Glutamatergic neuron (in vitro differentiated cells): ENCODE measurements around the gene CRYZ. TPM values are rescaled to one million over a fixed set of nuclear protein-coding genes. Genes with fewer than 3 reads are reported as not detected.
A peak's percentile ranks its signal among the peaks of the same experiment; 100 is the strongest.

ENCODE experiments used
- DNase-seq: peaks from one replicate; pipeline ENCODE4 v3.0.0; 2022
- H3K27ac Mint-ChIP-seq: one replicate; pipeline ENCODE4 v1.8.0; 2020; ENCODE audit warnings: mild to moderate bottlenecking, mixed read lengths, inconsistent platforms; ENCODE audit not compliant: unreplicated experiment
- H3K27me3 Mint-ChIP-seq: one replicate; pipeline ENCODE4 v1.8.0; 2020; ENCODE audit warnings: mild to moderate bottlenecking, moderate library complexity, mixed read lengths, inconsistent platforms; ENCODE audit not compliant: unreplicated experiment
- H3K36me3 Mint-ChIP-seq: one replicate; pipeline ENCODE4 v1.8.0; 2020; ENCODE audit warnings: mild to moderate bottlenecking, mixed read lengths, inconsistent platforms; ENCODE audit not compliant: unreplicated experiment
- H3K4me1 Mint-ChIP-seq: one replicate; pipeline ENCODE4 v1.8.0; 2020; ENCODE audit warnings: mild to moderate bottlenecking, low read depth, mixed read lengths, inconsistent platforms; ENCODE audit not compliant: unreplicated experiment
- H3K4me3 Mint-ChIP-seq: one replicate; pipeline ENCODE4 v1.8.0; 2020; ENCODE audit warnings: mild to moderate bottlenecking, mixed read lengths, inconsistent platforms; ENCODE audit not compliant: unreplicated experiment
- H3K9me3 Mint-ChIP-seq: one replicate; pipeline ENCODE4 v1.8.0; 2020; ENCODE audit warnings: mild to moderate bottlenecking, moderate library complexity, mixed read lengths, inconsistent platforms; ENCODE audit not compliant: unreplicated experiment
- CTCF ChIP-seq: fragments of 200-600 bp; sonication (generic); IDR thresholded peaks from one replicate; pipeline ENCODE4 v1.5.0; 2021; ENCODE audit not compliant: partially characterized antibody, unreplicated experiment
- total RNA-seq: library from RNA; stranded (reverse); fragmentation: NEBNext Ultra II Directional; extraction: Animal tissue kit (Norgen Biotek cat#: 25700); gene quantifications from one replicate; pipeline ENCODE4 v1.2.1, GENCODE V29; 2021; ENCODE audit not compliant: unreplicated experiment

CRYZ gene
- total RNA-seq, 1 donor from 2014 or later, result 16.2 TPM

GRCh38 chr1:74773582-74773981 is 40.7 kb upstream of the CRYZ start:
- no peaks in the 10 kb centered on the region for H3K4me1 Mint-ChIP-seq
- no peaks in the 10 kb centered on the region for H3K27me3 Mint-ChIP-seq
- H3K36me3 Mint-ChIP-seq, result no peaks in the 10 kb centered on the region
- no peak overlapping the region for H3K27ac Mint-ChIP-seq
- no peak overlapping the region for H3K4me3 Mint-ChIP-seq
- H3K9me3 Mint-ChIP-seq, result no peaks in the 10 kb centered on the region
- TF ChIP-seq CTCF, result no peak
- DNase-seq, result no peak

- no peak overlapping the region for H3K27ac Mint-ChIP-seq
- no peaks in the 10 kb centered on the region for H3K9me3 Mint-ChIP-seq
- no peaks in the 10 kb centered on the region for H3K27me3 Mint-ChIP-seq
- no peak for TF ChIP-seq CTCF
- no peaks in the 10 kb centered on the region for H3K4me1 Mint-ChIP-seq
- DNase-seq, result no peak
- H3K36me3 Mint-ChIP-seq, result no peaks in the 10 kb centered on the region
- H3K4me3 Mint-ChIP-seq, result no peak overlapping the region
Measured at GRCh38 chr1:74772945-74773344, 40.1 kb upstream of the CRYZ start.

- Mint-ChIP-seq H3K4me1 (no peaks in the 10 kb centered on the region), H3K27me3 (no peaks in the 10 kb centered on the region), H3K27ac (no peak overlapping the region), H3K36me3 (no peaks in the 10 kb centered on the region), H3K9me3 (no peaks in the 10 kb centered on the region), H3K4me3 (no peak overlapping the region)
- peak; percentile 82 for TF ChIP-seq CTCF
- no peak for DNase-seq
Measured at GRCh38 chr1:74771913-74772515, 39.2 kb upstream of the CRYZ start.

DNA sequence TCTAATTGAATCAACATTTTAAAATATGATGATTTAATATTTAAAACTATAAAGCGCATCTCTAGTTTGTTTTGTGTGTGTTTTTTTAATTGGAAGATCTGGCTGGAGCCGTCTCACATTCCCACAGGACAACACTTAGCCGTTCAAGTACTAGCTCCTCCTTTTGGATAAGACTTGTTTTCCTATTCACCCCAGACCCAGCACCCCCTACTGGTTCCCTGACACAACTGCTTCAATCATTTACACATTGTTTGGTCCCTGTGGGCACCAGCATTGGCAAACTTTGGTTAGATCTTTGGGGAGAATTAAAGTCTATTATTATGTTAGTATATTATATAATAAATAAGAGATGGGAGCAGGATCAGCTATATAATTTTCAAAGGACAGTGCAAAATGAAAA is 34.6 kb upstream of the CRYZ start:
- peak; percentile 41 for TF ChIP-seq CTCF
- no peaks in the 10 kb centered on the region for H3K4me1 Mint-ChIP-seq
- no peak for DNase-seq
- H3K9me3 Mint-ChIP-seq, result peaks cover 2% of the 10 kb centered on the region
- no peaks in the 10 kb centered on the region for H3K27me3 Mint-ChIP-seq
- no peak overlapping the region for H3K27ac Mint-ChIP-seq
- H3K36me3 Mint-ChIP-seq, result no peaks in the 10 kb centered on the region
- no peak overlapping the region for H3K4me3 Mint-ChIP-seq

DNA sequence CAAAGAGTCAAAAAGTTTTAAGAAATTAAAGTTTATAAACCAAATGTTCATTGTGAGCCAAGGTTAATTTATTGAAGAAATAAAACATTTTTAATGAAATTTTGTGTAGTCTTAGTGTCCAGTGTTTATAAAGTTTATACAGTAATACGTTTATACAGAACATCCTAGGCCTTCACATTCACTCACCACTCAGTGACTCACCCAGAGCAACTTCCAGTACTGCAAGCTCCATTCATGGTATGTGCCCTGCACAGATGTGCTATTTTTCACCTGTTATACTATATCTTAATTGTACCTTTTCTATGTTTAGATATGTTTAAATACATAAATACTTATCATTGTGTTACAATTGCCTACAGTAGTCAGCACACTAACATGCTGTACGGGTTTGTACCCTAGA is 33.7 kb upstream of the CRYZ start:
- H3K9me3 Mint-ChIP-seq, result peaks cover 2% of the 10 kb centered on the region
- DNase-seq, result no peak
- no peaks in the 10 kb centered on the region for H3K27me3 Mint-ChIP-seq
- no peaks in the 10 kb centered on the region for H3K36me3 Mint-ChIP-seq
- no peak for TF ChIP-seq CTCF
- no peaks in the 10 kb centered on the region for H3K4me1 Mint-ChIP-seq
- H3K27ac Mint-ChIP-seq, result no peak overlapping the region
- no peak overlapping the region for H3K4me3 Mint-ChIP-seq
